GM19468 (cell line): ENCODE results near the gene FLII.

Experiments used
- ATAC-seq: cut with Tn5 transposase; IDR thresholded peaks from one replicate; pipeline ENCODE4 v1.9.1; 2021; ENCODE audit warnings: mild to moderate bottlenecking, moderate library complexity, moderate number of reproducible peaks; ENCODE audit not compliant: unreplicated experiment; ENCODE audit errors: extremely low read depth

FLII gene

DNA sequence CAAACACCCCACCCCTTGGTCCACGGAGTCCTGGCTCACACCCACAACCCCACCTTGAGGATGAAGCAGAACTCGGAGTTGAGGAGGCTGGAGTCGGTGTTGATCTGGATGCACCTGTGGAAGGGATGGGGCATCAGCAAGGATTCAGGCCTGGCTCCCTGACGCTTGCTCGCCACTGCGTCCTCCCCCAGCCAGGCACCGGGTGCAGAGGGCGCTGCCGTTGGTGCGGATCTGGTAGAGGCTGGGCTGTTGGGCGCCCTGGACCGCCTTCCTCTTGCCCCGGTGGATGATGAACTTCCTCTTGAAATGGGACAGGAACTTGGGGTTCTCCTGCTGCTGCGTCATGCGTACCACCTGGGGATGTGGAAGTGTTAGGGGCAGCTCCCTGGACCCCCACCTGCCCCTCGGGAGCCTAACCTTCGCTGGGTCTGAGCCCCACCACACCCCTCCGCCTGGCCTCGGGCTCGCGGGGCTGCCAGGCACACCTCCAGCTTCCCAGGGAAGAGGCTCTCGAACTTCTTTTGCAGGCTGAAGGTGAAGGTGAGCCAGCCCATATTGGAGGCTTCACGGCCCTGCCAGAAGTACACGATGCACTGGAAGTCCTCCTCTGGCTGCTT lies 12.3 kb downstream of the FLII start:
- no peak for ATAC-seq

DNA sequence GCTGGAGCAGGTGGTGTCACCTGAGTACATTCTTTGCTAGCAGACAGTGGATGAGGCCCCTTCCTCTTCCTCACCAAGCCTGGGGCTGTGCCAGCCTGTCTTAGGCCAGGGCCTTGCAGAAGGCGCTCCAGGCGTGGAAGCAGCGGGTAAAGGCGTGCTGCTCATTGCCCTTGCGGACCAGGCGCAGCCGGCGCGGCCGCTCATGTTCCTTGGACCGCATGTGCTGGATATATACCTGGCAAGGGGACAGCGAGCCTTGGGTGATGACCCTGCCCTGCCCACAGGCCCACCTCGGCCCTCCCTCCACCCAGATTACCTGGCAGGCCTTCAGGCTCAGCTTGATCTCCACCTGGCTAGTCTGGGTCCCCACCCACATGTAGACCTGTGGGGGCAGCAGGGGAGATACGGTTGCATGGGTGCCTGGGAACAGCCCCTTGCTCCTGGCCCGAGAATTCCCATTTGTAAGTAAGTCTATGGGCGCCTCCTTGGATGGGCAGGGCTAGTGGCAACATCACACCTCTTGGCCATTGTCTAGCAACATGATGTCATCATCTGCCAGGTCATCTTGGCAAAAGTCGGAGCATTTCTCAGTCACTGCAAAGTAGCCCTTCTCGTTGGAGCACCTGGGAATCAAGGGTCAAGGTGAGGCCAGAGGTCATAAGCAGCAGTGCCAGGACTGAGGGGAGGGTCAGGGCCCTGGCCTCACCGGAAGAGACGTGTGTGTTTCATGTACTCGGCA lies 13.3 kb downstream of the FLII start:
- ATAC-seq = no peak

DNA sequence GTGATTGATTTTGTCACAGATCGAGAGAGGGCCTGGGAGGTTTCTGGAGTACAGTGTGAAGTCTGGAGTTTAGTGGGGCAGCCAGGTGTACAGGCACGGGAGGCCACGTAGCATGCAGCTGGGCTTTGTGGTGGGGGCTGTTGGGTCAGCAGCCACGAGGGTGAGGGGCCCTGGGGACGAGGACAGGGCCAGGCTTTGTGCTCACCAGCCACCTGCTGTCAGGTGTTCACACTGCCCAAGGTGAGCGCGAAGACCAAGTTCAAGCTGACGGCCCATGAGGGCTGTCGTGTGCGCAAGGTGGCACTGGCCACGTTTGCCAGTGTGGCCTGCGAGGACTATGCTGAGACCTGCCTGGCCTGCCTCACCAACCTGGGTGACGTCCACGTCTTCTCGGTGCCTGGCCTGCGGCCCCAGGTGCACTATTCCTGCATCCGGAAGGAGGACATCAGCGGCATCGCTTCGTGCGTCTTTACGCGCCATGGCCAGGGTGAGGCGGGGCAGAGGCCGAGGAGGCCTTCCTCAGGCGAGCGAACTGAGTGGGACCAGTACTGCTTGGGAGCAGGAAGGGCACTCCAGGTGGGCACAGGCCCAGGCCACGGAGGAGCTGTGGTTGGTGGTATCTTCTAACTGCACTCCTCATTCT lies 17.2 kb downstream of the FLII start:
- ATAC-seq = no peak

DNA sequence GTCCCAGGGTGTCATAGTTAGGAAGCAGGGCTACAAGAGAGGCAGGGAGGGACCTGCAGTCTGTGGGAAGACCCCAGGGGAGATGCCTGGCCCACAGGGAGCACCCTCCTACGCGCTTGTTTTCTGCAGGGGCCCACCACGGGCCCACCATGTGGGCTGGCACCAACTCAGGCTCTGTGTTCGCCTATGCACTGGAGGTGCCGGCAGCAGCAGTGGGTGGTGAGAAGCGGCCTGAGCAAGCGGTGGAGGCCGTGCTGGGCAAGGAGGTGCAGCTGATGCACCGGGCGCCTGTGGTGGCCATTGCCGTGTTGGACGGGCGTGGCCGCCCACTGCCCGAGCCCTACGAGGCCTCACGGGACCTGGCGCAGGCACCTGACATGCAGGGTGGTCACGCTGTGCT lies 18.1 kb downstream of the FLII start:
- ATAC-seq = no peak

DNA sequence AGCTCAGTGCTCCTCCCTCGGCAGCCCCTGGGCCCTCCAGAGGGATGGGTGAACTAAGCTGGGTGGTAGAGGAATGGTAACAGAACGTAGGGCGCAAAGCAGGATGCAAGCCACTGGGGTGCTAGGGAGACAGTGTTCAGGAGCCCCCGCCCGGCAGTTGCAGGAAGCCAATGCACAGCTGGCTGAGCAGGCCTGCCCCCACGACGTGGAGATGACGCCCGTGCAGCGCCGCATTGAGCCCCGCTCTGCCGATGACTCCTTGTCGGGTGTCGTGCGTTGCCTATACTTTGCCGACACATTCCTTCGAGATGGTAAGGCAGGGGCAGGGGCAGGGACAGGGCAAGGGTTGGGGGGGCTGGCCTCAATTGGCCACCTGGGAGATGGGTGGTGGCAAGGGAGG lies 20.2 kb downstream of the FLII start:
- no peak for ATAC-seq

DNA sequence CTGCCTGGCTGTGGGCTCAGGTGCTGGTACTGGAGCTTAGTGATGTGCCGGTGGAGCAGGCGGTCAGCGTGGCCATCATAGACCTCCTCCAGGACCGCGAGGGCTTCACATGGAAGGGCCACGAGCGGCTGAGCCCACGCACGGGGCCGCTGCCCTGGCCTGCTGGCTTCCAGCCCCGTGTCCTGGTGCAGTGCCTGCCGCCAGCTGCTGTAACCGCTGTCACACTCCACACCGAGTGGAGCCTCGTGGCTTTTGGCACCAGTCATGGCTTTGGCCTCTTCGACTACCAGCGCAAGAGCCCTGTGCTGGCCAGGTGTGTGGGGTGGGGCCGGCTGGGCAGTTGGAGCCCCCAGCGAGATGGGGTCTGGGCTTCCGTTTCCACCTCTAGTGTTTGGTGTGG lies 21.1 kb downstream of the FLII start:
- ATAC-seq = no peak

DNA sequence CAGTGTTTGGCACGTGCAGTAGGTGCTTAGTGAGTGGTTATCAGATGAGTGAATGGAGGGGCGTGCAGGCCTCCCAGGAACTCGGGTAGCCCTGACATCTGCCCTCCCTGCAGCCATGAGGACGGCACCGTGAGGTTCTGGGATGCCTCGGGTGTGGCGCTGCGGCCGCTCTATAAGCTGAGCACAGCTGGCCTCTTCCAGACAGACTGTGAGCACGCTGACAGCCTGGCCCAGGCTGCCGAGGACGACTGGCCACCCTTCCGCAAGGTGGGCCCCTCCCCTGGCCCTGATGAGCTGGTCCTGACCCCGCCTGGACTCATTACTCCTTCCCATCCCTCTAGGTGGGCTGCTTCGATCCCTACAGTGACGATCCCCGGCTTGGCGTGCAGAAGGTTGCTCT lies 22.0 kb downstream of the FLII start:
- ATAC-seq = no peak

DNA sequence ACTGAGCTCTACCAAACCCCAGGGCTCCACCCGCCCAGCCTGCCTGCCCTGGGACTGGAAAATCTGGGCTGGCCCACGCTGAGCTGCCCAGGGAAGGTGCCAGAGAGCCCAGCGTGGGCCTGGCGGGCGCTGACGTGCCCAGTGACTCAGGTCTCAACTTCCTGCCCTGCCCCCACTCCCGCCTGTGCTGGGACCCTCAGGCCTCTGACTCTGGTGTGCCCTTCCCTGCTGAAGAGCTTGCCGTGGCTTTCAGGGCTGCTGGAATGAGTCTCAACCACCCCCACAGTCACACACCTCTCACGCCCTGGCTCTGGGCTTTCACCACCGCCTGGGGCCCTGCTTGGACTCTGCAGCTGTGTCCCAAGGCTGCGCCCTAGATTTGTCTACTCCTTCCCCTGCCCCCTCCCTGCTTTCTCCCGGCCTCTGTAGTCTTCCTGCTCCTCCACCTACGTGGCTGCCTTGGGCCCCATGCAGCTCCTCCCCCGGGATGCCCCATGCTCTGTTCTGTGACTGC lies 22.7 kb downstream of the FLII start:
- ATAC-seq = no peak

DNA sequence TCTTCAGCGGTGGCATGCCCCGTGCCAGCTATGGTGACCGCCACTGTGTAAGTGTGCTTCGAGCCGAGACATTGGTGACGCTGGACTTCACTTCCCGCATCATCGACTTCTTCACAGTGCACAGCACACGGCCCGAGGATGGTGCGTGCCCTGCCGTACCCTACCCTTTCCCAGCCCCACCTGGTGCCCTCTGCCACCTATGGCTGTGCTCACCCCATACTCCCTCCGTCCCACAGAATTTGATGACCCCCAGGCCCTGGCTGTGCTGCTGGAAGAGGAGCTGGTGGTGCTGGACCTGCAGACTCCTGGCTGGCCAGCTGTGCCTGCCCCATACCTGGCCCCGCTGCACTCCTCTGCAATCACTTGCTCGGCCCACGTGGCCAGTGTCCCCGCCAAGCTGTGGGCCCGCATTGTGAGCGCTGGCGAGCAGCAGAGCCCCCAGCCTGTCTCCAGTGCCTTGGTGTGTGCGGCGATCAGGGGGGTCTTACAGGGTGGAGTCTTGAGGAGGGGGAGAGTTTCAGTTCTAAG lies 23.6 kb downstream of the FLII start:
- no peak for ATAC-seq

DNA sequence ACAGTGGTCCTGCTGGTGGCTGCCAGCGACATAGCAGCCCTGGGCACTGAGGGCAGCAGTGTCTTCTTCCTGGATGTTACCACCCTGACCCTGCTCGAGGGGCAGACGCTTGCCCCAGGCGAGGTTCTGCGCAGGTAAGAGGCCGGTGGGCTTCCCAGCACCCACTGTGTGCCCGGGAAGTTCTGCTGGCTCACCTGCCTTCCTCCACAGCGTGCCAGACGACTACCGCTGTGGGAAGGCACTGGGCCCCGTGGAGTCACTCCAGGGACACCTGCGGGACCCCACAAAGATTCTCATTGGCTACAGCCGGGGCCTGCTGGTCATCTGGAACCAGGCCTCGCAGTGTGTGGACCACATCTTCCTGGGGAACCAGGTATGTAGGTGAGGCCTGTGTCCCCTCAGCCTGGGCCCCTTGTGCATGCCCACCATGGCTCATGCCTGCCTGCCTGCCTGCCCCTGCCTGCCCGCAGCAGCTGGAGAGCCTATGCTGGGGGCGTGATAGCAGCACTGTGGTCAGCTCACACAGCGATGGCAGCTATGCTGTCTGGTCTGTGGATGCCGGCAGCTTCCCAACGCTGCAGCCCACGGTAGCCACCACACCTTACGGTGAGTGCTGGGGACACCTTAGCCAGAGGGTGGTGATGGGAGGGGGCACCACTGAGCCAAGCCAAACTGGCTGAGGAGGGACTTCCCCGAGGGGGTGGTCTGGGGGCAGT lies 24.6 kb downstream of the FLII start:
- ATAC-seq = no peak

DNA sequence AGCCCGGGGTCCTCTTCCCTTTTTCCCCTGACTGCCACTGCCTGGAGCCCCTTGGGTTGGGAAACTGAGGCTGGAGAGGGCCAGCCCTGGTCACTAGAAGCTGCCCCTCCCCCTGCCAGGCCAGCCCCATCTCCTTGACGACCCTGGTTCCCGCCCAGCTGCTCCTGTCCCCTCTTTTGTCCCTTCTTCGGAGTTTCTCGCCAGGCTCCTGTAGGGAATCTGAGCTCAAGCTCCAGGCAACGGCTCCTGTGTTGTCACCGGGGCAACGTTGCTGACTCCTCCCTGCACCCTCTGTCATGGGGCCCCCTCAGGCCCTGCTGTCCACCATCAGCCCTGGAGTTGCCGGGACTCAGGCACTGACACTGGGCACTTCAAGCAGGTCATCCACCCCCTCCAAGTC lies 27.4 kb downstream of the FLII start:
- ATAC-seq = no peak

DNA sequence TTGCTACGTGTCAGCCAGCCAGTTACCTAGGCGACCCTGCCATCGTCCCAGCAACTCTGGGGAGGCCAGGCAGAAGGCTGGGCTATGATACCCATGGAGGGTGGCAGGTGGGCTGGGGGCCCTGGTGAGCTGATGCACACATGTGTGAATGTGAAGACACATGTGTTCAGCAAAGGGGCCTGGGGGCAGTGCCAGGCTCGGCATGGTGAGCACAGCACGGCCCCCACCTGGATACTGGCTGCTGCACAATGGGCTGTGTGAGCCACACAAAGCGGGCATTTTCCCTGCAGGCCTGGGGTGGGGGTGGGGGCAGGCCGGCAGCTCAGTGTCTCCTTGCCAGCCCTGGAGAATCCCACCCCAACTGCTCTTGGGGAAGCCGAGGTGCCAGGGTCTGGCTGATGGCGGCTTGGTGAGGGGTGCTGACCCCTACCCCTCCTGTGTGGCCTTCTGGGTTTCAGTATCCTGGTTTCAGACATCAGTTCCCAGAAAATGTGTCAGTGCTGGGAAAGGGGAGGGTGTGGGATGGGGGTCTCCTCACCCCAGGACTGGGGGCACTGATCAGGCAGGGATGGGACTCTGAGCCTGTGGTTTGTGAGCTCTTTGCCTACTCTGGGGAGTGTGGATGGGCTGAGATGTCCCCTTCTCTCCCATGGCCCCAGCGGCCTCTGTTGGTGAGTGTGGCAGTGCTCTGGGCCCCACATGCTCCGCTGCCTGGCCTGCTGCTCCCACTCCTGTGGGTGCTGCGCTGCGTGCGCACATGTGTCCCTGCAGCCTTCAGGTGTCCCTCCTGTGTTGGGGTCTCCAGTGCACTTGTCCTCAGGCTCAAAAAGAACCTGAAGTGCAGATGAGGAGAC lies 28.0 kb downstream of the FLII start:
- no peak for ATAC-seq

DNA sequence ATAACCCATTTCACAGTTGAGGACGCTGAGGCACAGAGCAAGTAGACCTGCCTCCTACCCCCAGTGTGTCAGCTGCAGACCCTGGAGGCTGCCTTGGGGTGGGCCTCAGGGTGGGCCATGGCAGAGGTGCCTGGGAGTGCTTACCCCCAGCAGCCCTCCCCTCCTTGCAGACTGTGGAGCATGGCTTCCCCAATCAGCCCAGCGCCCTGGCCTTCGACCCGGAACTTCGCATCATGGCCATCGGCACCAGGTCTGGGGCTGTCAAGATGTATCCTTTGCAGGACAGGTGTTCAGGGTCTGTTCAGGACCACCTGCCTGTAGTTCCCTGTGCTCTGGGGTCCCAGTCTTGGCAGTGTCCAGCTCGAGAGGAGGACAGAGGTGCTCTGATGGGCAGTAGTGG lies 28.8 kb downstream of the FLII start:
- no peak for ATAC-seq

DNA sequence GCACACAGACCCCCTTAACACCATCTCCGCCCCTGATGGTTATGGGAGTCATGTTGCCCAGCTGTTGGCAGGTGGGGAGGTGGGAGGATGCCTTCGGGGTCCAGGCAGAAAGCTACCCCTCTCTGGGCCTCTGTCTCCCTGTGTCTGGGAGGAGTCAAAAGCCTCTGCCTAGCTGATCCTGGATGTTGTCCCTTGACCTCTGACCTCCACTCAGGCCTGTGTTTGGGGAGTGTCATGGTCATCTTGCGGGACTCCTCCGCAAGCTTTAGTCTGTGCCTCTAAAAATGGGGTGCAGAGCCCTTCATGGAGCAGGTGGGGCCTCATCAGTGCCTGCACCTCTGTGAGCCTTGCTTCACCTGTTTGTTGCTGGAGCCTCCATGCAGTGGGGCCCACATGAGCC lies 29.3 kb downstream of the FLII start:
- no peak for ATAC-seq

DNA sequence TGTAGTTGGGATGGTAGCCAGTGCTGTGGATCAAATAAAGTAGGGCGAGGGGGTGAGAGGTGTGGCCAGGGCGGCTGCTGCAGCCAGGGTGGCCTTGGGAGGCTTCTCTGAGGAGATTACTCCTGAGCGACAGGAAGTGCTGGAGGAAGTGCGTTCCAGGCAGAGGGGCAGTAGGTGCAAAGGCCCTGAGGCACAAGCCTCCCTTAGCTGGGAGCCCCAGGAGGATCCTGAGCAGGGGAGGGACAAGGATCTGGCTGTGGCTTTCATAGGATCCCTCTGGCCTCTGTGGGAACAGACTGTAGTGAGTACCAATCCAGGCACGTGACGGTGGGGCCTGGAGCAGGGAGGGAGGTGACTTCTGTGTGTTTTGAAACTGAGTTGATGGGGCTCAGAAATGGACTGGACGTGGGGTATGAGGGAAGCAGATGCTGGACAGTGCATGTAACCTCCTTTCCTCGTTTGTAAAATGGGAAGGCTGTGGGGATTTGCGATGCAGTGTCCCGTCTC lies 30.3 kb downstream of the FLII start:
- no peak for ATAC-seq

DNA sequence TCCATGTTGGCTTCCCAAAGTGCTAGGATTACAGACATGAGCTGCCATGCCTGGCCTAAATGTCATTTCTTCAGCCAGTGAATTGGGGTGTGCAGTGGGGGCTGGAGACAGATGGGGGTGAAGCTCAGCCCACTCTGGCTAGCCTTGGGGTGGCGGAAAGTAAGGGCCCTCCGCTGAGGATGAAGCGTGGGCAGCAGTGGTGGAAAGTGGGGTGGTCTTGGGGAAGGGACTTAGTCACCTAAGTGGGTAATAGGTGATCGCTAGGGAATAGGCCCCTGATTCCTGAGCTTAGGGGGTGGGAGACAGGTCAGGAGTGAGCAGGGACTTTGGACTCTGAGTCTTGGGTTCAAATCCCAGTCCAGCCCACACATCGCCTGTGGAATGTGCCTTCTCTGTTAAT lies 30.9 kb downstream of the FLII start:
- no peak for ATAC-seq

DNA sequence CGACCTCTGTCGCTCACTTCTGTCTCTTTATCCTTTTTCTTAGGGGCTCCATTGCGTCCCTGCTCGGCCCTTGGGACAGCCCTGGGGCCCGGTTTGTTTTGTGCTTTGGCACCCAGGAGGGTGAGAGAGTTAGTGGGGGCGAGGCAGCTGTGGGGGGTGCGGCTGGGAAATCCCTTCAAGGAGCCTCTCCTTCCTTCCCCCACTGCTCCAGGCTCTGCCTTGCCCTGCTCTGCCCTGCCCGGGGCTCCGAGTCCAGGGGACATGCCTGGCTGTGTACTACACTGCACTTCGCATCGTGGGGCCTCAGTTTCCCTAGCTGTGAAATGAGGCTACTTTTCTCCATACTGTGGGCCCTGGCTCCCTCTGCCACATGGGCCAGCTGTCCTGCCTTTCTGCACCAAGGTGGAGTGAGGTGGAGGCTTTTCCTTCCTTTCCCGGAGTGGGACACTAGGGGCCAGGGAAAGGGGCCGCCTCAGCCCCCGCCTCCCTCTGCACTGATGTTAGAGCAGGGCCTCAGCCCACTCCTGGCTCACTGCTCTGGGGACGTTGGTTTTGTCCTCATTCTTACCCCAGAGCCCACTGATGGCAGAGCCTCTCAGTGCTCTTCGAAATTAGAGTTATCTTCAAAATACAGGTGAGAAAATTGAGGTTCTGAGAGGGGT lies 32.1 kb downstream of the FLII start:
- no peak for ATAC-seq

DNA sequence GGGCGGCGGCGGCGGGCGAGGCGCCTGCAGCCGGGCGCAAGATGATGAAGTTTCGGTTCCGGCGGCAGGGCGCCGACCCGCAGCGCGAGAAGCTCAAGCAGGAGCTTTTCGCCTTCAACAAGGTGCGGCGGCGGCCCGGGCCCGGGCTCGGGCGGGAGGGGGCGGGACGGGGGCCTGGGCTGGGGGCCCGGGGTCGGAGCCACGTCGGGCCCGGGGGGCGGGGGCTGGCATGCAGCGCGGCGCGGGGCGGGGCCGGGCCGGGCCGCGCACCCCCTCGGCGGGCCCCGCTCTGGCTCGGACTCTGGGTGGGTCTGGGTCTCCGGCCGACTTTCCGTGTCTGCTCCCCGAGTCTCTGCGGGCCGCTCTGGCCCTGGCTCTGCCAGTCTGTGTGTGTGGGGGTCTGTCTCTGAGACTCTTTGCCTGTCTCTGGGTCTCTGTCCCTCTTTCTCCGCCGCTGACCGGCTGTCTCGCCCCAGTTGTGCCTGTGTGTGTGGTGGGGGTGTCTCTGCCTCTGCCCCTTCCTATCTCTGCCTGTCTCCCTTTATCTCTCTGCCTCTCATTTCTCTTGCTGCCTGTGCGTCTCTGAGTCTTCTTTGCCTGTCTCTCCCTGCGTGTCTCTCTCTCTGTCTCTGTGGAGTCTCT lies 32.8 kb downstream of the FLII start:
- no peak for ATAC-seq
